ENCODE data around the gene TBX21.

The TBX21 gene

GRCh38 chr17:47708312-47708863 lies 24.6 kb upstream of the TBX21 start:
- no peaks in the 10 kb centered on the region for H4K20me1 ChIP-seq (ENCODE audit: low read depth, low read length)
- no peak for TF ChIP-seq CTCF (IDR thresholded peaks at IDR 0.05; ENCODE audit: insufficient read depth, low read length, poor library complexity, severe bottlenecking)
- TF ChIP-seq EZH2phosphoT487 (conservative IDR thresholded peaks at IDR 0.05; ENCODE audit: low read length), result no peak
- no peak overlapping the region for H3K27ac ChIP-seq (ENCODE audit: low read depth, low read length)
- H2AFZ ChIP-seq (ENCODE audit: low read depth, low read length, severe bottlenecking), result no peak overlapping the region
- no peak overlapping the region for H3K4me2 ChIP-seq (ENCODE audit: low read depth, low read length, poor library complexity, severe bottlenecking)
- no peaks in the 10 kb centered on the region for H3K27me3 ChIP-seq (ENCODE audit: low read length)
- H3K36me3 ChIP-seq (ENCODE audit: low read length), result no peaks in the 10 kb centered on the region
- H3K79me2 ChIP-seq (ENCODE audit: insufficient read depth, low read length), result no peaks in the 10 kb centered on the region
- H3F3A ChIP-seq (ENCODE audit: insufficient read depth), result no peaks in the 10 kb centered on the region
- H3K9me2 ChIP-seq (replicated peaks; ENCODE audit: insufficient read depth, low read length), result no peaks in the 10 kb centered on the region
- H3K9me3 ChIP-seq (ENCODE audit: insufficient read depth, low read length), result no peaks in the 10 kb centered on the region
- no peak overlapping the region for H3K9ac ChIP-seq (ENCODE audit: low read length)
- H3K4me3 ChIP-seq (ENCODE audit: insufficient read depth, low read length, poor library complexity, severe bottlenecking), result no peak overlapping the region

GRCh38 chr17:47708864-47709541 lies 24.0 kb upstream of the TBX21 start:
- Histone ChIP-seq H3K9me2 (replicated peaks; ENCODE audit: insufficient read depth, low read length) (no peaks in the 10 kb centered on the region), H3F3A (ENCODE audit: insufficient read depth) (no peaks in the 10 kb centered on the region), H4K20me1 (ENCODE audit: low read depth, low read length) (no peaks in the 10 kb centered on the region), H3K9me3 (ENCODE audit: insufficient read depth, low read length) (no peaks in the 10 kb centered on the region), H3K79me2 (ENCODE audit: insufficient read depth, low read length) (no peaks in the 10 kb centered on the region), H3K27me3 (ENCODE audit: low read length) (no peaks in the 10 kb centered on the region), H3K9ac (ENCODE audit: low read length) (no peak overlapping the region), H3K27ac (ENCODE audit: low read depth, low read length) (no peak overlapping the region), H3K36me3 (ENCODE audit: low read length) (no peaks in the 10 kb centered on the region), H3K4me3 (ENCODE audit: insufficient read depth, low read length, poor library complexity, severe bottlenecking) (no peak overlapping the region), H3K4me2 (ENCODE audit: low read depth, low read length, poor library complexity, severe bottlenecking) (no peak overlapping the region), H2AFZ (ENCODE audit: low read depth, low read length, severe bottlenecking) (no peak overlapping the region)
- no peak for TF ChIP-seq EZH2phosphoT487 (conservative IDR thresholded peaks at IDR 0.05; ENCODE audit: low read length)
- TF ChIP-seq CTCF (IDR thresholded peaks at IDR 0.05; ENCODE audit: insufficient read depth, low read length, poor library complexity, severe bottlenecking), result no peak

- TF ChIP-seq CTCF (IDR thresholded peaks at IDR 0.05; ENCODE audit: insufficient read depth, low read length, poor library complexity, severe bottlenecking) (no peak), EZH2phosphoT487 (conservative IDR thresholded peaks at IDR 0.05; ENCODE audit: low read length) (no peak)
Observed at GRCh38 chr17:47709594-47709993, 23.4 kb upstream of the TBX21 start.

More at GRCh38 chr17:47709594-47709993, 23.4 kb upstream of the TBX21 start:
- H3K4me3 ChIP-seq (ENCODE audit: insufficient read depth, low read length, poor library complexity, severe bottlenecking), result no peak overlapping the region
- H3F3A ChIP-seq (ENCODE audit: insufficient read depth), result no peaks in the 10 kb centered on the region
- no peak overlapping the region for H3K27ac ChIP-seq (ENCODE audit: low read depth, low read length)
- no peaks in the 10 kb centered on the region for H3K9me2 ChIP-seq (replicated peaks; ENCODE audit: insufficient read depth, low read length)
- H3K79me2 ChIP-seq (ENCODE audit: insufficient read depth, low read length), result no peaks in the 10 kb centered on the region
- no peaks in the 10 kb centered on the region for H3K27me3 ChIP-seq (ENCODE audit: low read length)
- no peak overlapping the region for H3K4me2 ChIP-seq (ENCODE audit: low read depth, low read length, poor library complexity, severe bottlenecking)
- H3K9me3 ChIP-seq (ENCODE audit: insufficient read depth, low read length), result no peaks in the 10 kb centered on the region
- no peak overlapping the region for H2AFZ ChIP-seq (ENCODE audit: low read depth, low read length, severe bottlenecking)
- no peaks in the 10 kb centered on the region for H4K20me1 ChIP-seq (ENCODE audit: low read depth, low read length)
- H3K9ac ChIP-seq (ENCODE audit: low read length), result no peak overlapping the region
- no peaks in the 10 kb centered on the region for H3K36me3 ChIP-seq (ENCODE audit: low read length)

All from SU-DHL-6 (cell line).